NCI-H2029 treated with DMSO at 0.1 percent for 48 hours (cell line): ENCODE measurements around the gene TBCEL.
A peak's percentile ranks its signal among the peaks of the same experiment; 100 is the strongest.
"Not testable (repeated sequence)": the region's sequence is repeated elsewhere in the genome, so short reads cannot be mapped to it uniquely, and the experiment has no call there.

Source experiments
- DNase-seq: peaks from one replicate; lab custom pipeline; 2025; lab: John Stamatoyannopoulos, UW

Gene TBCEL

DNA sequence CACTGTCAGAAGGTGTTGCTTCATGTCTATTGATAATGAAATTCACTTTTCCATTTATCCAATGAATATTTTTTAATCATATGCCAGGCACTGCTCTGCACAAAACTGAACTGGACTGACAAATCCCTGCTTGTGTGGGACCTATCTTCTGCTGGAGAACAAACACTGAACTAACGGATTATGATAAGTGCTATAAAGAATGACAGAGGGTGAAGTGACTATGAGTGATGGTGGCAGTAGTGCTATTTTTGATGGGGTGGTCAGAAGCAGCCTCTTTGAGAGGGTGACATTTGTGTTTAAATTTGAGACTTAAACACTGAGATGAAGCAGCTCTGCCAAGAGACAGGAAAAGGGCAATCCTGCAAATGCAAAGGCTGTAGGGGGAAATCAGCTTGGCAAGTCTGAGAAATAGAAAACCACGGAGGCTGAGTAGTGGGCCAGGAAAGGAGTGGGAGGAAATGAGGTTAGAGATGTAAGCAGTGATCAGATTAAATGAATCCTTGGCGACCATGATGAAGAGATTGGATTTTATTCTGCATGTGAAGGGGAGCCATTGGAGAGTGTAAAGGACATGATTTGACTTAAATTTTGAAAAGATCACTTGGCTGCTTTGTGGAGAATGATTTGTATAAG, 6.0 kb downstream of the TBCEL start:
- DNase-seq = no peak

DNA sequence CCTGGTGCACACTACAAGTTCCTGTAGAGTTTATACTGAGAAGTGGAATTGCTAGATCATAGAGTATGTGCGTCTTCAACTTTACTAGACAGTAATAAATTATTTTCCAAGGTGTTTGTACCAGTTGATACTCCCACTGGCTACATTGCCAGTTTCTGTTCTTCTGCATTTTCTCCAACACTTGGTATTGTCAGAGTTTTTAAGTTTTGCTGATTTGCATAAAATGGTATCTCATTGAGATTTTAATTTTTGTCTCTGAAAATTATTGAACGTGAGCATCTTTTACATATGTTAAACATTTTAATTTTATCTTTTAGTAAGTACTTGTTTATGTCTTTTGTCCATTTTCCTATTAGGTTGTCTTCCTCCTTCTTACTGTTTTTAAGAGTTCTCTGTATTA, 7.3 kb downstream of the TBCEL start:
- DNase-seq = no peak

DNA sequence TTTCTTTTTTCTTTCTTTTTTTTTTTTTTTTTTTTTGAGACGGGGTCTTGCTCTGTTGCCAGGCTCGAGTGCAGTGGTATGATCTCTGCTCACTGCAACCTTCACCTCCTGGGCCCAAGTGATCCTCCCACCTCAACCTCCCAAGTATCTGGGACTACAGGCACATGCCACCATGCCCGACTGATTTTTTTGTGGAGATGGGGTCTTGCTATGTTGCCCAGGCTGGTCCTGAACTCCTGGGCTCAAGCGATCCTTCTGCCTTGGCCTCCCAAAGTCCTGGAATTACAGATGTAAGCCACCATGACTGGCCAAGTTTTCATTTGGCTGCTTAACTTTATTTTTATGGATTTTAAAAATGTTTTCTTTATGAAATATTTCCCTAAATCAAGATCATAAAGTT, 7.7 kb downstream of the TBCEL start:
- DNase-seq = not testable (repeated sequence)

DNA sequence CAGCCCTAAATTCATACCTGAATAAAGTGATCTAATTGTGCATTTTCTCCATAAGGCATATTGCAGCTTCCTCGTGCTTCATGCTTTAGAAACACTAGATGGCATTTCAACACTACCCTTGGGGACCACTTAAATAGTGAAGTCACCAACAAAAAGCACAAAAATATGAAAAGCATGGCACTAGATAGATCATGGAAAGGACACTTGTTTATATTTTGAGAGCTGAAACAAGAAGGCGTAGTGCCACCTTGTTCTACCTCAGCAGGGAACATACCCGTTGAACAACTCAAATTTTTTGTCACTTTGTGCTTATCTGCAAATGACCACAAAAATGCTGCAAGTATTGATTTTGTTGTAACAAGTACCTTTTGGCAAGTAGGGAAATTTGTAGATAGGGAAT, 8.6 kb downstream of the TBCEL start:
- DNase-seq = no peak

DNA sequence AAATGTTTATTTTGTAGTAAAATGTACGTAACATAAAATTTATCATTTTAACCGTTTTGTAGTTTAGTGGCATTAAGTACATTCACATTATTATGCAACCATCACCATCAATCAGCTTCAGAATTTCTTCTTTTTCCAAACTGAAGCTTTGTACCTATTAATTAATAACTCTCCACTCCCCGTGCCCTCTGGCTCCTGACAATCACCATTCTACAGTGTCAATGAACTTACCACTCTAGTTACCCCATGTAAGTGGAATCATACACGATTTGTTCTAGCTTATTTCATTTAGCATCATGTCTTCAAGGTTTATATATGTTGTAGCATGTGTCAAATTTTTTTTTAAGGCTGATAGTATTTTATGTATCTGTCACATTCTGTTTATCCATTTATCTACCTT, 9.7 kb downstream of the TBCEL start:
- DNase-seq = no peak

DNA sequence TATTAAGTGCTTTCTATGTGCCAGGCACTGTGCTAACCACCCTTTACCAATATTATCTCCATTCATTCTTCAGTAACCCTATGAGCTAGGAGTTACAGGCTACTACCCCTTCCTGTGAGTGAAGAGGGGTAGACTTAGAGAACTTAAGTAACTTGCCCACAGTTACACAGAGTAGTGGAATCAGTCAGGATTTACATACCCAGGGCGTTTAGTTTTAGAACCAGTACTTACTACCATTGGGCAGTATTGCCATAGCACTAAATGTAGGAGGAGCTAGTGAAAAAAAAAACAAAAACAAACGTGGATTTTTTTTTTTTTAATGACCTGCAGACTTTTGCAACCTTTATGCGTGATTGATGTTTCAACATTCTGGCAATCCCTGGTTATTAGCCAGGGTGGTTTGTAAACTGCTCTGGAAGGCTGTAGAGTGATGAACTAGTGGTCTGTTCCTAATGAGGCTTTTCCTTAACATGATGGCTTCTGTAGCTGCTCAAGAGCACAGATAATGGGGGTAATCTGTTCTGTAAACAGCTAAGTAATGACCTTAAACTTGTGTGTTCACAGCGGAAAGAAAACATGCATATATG, 11.4 kb downstream of the TBCEL start:
- no peak for DNase-seq

DNA sequence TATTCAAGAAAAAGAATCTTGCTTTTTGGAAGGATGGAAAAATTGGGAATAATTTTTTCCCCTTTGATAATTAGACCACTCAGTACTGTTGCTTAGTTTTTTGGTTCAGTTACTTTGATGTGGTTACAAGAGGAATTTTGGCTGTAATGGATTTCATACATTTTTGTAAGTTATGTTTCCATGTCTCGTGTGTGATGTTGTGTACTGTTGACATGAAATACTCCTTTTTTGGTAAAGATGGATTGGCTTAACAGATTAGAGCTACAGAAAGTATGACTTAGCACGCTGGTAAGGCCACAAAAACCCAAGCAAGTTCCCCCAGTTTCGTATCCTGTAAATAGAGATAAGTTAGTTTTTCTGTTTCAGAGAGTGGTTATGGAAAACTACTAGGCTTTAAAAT, 11.9 kb downstream of the TBCEL start:
- no peak for DNase-seq

DNA sequence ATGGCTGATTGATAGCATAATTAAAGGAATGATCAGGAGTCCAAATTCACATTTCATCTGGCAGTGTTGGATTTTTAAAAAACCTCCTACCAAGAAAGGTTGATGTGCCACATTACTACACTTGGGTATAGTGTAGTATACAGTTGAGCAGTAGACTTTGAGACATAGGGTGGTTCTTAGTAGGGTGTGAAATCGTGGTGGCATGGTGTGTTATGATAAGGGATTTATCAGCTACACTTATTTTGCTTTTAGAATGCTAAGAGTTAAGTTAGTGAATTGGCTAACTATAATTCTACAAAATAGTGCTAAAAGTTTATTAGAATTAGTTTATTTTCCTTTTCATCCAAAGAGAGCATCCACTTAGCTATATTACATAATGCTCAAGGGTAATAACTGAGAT, 13.1 kb downstream of the TBCEL start:
- no peak for DNase-seq

DNA sequence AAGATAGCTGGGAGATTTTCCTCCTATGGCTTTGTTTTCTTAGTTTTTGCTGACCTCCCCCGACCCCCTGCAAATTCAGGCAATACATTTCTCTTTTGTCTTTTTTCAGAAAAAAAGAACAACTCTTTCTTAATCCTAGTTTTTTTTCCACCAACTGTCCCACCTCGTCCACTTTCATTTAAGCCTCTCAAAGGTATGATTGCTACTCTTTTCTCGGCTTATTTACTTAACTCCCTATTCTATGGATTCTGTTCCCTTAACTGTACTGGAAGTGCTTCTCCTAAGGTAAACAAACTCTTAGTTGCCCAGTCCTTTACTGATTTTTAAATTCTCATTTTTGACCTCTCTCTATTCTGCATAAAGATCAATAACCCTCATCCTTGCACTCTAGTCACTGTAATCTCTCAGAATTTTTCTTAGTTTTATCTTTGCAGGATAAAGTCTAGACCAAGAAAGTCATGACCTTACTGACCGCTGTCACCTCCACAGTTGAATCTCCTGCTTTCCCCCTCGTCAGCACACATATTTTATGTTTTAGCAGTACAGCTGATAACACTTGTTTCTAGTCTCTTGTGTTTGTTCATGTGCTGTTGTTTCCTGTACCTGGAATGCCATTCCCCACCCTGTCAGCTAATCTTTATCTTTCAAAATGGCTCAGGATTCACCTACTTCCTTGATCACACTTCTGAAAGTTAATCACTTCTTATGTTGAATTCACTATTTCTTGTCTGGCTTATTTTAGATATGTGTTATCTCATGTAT, 14.9 kb downstream of the TBCEL start:
- DNase-seq = no peak

DNA sequence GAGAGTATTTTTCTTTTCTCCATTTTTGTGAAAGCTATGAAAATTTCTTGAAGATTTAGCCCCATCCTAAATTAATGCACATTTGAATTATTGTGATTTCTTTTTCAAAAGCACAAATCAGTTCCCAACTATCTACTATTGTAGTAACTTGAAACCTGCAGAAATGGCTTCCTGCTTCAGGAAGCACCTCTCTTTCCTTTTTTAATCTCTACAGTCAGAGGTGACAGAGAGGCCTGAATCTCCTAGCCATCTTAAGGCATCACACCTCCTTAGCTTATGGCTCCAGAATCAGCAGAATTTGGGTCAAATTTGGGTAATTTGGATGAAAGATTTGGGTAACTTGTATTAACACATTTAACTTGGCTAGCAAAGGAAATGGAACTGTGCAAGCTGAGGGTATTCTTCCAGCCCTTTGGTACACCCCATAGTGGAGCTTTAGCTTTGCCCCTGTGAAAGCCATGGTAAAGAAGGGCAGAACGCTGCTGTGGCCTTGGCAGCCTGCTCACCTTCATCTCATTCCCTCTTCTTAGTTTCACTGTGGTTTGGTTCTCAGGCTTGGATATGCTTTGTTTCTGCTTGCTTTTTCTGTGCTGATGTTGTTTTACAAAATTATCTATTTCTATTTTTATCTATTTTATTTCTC, 16.2 kb downstream of the TBCEL start:
- peak; percentile 8 for DNase-seq

DNA sequence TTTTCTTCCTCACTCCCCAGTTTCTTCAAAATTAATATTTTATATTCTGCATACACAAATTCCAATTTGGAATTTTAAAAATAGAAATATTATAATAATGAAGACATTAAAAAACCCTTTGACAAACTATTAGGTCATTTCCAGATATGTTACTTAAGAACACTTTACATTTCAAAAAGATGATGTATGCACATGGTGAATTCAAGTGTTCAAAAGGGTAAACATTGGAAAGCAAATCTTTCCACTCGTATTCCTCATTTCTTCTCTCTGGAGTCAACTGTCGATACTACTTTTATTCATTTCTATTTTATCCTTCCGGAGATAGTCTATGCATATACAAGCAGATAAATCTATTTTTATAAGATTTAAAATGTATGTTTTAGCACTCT, 16.7 kb downstream of the TBCEL start:
- DNase-seq = no peak

DNA sequence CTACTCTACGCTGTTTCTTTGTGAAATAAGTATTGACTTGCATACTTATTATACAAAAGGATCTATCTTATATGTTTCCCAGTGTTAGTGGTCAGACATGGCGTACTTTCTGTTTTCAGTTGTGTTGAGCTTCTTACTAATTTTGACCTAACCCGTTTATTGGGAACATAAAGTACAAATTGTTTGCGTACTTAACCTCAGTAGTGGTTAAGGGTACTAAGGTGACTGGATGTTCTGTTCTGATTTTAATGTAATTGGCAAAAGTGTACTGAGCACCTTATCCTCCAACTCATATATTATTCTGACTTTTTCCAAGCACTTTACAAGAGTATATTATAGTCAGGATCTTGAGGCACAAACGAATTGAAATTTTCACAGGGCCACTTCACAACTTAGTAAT, 17.2 kb downstream of the TBCEL start:
- DNase-seq = no peak

DNA sequence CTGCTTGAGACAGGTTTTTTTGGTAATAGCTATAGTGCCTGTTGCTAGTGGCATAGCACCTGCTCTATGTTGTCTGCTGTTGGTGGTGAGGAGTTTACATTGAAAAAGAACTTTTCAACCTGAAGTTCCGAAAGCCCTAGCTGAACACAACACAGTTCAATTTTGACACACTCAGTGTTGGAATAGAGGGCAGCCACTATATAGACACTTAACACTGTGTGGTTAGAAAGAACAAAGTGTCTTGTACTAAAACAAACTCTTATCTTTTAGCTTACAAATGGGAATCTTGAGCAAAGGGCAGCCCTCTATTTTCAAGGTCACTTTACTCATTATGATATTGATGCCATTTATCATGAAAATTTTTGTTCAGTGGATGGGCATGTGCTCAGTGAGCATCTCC, 18.4 kb downstream of the TBCEL start:
- DNase-seq = no peak

DNA sequence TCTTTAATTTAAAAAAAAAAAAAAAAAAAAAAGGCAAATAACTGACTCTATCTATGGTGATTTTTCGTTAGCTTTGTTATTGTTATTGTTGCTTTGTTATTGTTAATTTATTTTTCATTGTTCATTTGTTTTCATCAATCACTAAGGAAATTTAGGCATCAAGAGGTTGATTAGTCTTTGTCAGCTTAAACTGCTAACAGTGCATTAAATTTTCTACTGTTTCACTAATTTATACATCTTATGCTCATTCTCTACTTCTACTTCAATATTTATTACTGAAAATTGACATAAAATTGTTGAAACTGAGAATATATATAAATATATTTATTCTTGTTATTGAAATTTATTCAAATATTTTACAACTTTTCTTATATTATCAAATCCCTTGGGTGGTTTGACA, 24.0 kb downstream of the TBCEL start:
- no peak for DNase-seq

DNA sequence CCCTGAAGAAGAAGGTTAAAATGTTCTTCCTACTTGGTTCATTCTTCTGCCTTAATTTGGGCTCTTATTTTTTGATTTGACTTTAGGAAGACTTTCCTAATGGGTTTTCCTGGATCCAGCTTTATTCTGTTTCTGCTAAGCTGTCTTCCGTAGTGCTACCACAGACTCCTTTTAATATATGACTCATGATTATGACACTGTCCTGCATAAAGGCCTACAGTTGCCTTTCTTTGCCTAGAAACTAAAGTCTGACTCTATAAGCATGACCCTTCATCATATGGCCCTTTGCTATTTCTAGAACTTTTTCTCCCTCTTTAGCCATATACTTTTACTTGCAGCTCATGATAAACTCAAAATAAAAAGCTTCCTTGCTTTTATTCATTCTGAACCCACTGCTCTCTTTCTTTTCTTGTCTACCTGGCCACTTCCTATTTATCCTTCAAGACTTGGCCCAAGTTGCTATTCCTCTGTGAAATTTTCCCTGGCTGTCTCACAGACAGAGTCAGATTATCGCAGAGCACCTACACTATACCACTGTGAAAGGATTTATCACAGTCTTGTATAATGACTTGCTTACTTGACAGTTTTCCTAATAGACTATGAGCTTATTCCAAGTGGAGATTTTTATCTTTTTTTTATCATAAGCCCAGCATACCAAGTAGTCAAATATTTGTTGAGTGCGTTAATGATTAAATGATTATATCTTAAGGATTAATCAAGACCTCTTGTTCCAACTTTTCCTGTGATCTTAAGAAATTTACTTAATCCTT, 24.7 kb downstream of the TBCEL start:
- DNase-seq = no peak

DNA sequence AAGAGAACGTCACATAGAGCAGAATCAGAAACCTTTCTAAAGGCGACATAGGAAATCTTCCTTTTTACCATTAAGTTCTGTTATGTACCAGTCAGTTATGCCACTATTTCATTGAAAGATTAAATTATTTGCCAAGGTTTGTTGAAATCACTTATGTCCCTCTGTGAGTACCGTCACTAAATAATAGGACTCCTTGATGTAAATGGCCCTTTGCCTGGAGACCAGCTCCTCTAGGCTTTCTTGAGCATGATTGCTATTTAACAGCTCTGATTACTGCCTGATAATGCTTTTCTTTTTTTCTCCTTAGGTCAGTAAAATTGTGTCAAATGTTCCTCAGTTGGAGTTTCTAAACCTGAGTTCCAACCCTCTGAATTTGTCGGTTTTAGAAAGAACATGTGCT, 29.3 kb downstream of the TBCEL start:
- DNase-seq = no peak

DNA sequence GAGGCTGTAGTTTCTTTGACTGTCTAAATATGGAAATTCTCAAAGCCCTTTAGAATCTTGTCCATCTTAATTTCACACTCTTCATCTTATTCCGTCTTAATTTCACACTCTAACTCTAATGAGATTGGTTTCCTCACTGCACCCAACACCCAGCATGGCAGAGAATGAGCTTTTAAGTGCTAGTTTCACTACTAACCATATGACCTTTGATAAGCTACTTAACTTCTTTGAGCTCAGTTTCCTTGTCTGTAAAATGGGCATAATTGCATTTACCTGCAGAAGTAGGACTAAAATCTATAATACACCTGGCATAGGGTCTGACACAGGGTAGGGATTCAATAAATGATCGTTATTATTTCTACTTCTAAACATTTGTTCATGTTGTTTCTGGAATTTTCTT, 30.4 kb downstream of the TBCEL start:
- no peak for DNase-seq

DNA sequence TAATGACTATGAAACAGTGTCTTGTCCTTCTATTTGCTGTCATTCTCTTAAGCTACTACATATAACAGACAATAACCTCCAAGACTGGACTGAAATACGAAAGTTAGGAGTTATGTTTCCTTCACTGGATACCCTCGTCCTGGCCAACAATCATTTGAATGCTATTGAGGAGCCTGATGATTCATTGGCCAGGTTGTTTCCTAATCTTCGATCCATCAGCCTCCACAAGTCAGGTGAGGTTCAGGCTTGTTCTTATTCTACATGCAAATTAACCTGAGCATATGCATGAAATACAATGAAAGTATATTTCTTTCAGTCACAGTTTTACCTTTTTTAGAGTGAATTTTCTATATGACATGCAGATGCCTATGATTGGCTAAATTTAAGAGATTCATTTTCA, 31.2 kb downstream of the TBCEL start:
- no peak for DNase-seq

DNA sequence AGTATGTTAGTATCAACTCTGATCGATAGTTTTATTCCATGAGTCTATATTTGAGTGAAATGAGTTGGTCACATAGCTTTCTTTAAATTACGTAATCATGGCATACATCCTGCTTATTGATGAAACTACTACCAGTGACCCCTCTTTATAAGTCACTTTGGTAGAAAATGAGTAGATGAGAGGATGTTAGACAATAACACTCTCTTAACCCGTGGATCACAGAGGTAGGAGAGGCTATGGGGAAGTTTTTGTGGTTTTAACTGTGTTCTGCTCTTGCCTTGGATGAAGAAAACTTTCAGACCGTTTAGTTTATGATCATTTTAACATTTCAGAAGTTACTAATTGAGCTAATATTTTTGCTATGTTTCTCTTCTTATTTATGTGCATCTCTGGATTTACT, 34.0 kb downstream of the TBCEL start:
- no peak for DNase-seq

DNA sequence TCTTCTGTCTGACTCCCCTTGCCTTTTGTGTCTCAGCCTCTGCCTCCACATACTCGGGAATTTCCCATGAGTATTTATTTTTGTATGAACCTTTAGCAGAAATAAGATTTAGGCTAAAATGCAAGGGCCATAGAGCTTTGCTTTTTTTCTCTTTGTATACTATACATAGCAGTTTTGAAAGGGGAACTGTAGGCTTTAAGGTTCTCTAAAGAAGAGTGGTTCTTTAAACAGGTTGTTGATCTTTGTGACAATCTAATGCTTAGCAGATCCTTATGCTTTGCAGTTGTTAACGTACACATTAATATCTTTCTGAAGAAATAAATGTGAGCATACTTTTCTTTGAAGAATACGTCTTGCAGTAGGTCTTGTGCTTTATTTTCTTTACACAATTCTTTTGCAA, 35.0 kb downstream of the TBCEL start:
- DNase-seq = no peak

DNA sequence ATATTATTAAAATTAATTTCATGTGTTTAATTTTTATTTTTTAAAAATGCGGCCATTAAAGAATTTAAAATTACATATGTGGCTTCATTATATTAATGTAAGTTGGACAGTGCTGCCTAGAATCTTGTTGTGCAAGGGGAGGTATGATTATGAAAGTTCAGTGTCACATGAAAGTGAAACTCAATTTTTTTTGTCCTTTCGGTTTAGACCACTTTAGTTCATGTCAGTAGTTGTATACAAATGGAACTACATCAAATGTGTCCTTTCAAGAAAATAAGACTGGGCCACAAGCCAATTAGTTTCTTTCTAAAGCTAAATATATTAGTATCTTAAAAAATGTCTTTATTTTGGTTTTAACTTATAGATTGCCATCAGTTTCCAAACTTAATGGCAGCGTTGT, 35.7 kb downstream of the TBCEL start:
- no peak for DNase-seq

DNA sequence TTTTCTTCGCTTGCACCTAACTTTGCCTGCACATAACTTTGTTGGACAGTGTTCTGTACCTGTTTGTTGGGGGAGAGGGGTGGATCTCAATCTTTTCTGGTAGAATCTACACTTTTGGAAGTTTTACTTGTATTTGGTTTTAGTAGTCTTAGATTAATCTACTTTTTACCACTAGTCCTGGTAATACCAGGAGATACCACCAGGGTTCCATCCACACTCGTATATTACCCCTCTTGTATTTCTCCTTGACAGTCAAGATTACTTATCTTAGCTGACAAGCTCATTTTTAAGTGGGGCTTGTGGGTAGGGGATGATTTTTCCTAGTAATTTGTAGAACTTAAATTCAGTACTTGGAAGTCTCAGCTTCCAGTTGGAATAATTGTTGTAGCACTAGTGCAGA, 39.8 kb downstream of the TBCEL start:
- DNase-seq = no peak
